CD4-positive, alpha-beta memory T cell (primary cell): ENCODE measurements around the gene TFE3. TPM values are rescaled to one million over a fixed set of nuclear protein-coding genes. Genes with fewer than 3 reads are reported as not detected.

Source experiments
- CTCF ChIA-PET: fragments of 350-600 bp; sonication (Branson Sonifier 250); formaldehyde crosslinking; loops from one replicate; lab custom pipeline; 2021; ENCODE audit warnings: inconsistent platforms; ENCODE audit not compliant: partially characterized antibody; lab: Charles Lee
- POLR2A ChIA-PET: fragments of 350-600 bp; sonication (Branson Sonifier 250); formaldehyde crosslinking; loops from one replicate; lab custom pipeline; 2021; ENCODE audit not compliant: partially characterized antibody; lab: Charles Lee
- DNase-seq, 5 donors: peaks; one replicate each; pipeline versions ENCODE4 v3.0.0 to v3.0.0-alpha.2; 2020 to 2022; ENCODE audit warnings: mixed read lengths in 1 of 5
- H3K27ac ChIP-seq: one replicate; pipeline ENCODE4 v1.7.0; 2013; ENCODE audit warnings: low read depth, low read length
- H3K27me3 ChIP-seq: 2 replicates; pipeline ENCODE4 v1.7.0; 2013; ENCODE audit warnings: mild to moderate bottlenecking, low read length, moderate library complexity; ENCODE audit not compliant: insufficient read depth
- H3K36me3 ChIP-seq: 2 replicates; pipeline ENCODE4 v1.7.0; 2013; ENCODE audit warnings: mild to moderate bottlenecking, low read length, moderate library complexity; ENCODE audit not compliant: insufficient read depth
- H3K4me1 ChIP-seq: 2 replicates; pipeline ENCODE4 v1.7.0; 2013; ENCODE audit warnings: mild to moderate bottlenecking, low read length, moderate library complexity; ENCODE audit not compliant: insufficient read depth
- H3K4me3 ChIP-seq, 2 donors: one replicate each; pipeline ENCODE4 v1.7.0; 2013; ENCODE audit warnings: low read length in 2 of 2, mild to moderate bottlenecking in 1 of 2
- H3K9me3 ChIP-seq, 2 donors: one replicate each; pipeline ENCODE4 v1.7.0; 2013; ENCODE audit warnings: low read length in 2 of 2, control low read depth in 1 of 2; ENCODE audit not compliant: control insufficient read depth in 1 of 2
- H3K27ac Mint-ChIP-seq, 7 donors: one replicate each; pipeline ENCODE4 v1.8.0; 2020 to 2021; ENCODE audit warnings: mixed read lengths in 7 of 7, mild to moderate bottlenecking in 6 of 7, inconsistent platforms in 3 of 7, moderate library complexity in 3 of 7
- H3K27me3 Mint-ChIP-seq, 2 donors: one replicate each; pipeline ENCODE4 v1.8.0; 2020 to 2021; ENCODE audit warnings: mixed read lengths in 2 of 2
- H3K36me3 Mint-ChIP-seq, 2 donors: one replicate each; pipeline ENCODE4 v1.8.0; 2020 to 2021; ENCODE audit warnings: mixed read lengths in 2 of 2, inconsistent platforms in 1 of 2, mild to moderate bottlenecking in 1 of 2
- H3K4me1 Mint-ChIP-seq, 4 donors: one replicate each; pipeline ENCODE4 v1.8.0; 2020 to 2021; ENCODE audit warnings: mixed read lengths in 4 of 4, mild to moderate bottlenecking in 1 of 4
- H3K4me3 Mint-ChIP-seq, 8 donors: one replicate each; pipeline ENCODE4 v1.8.0; 2020 to 2021; ENCODE audit warnings: mixed read lengths in 8 of 8, mild to moderate bottlenecking in 7 of 8, moderate library complexity in 6 of 8, inconsistent platforms in 3 of 8
- H3K9me3 Mint-ChIP-seq, 8 donors: one replicate each; pipeline ENCODE4 v1.8.0; 2020 to 2021; ENCODE audit warnings: mixed read lengths in 8 of 8, mild to moderate bottlenecking in 5 of 8, inconsistent platforms in 3 of 8, moderate library complexity in 1 of 8
- intact Hi-C: fragments of 100-400 bp; cut with micrococcal nuclease; formaldehyde crosslinking; loops from one replicate; pipeline ENCODE4 v1.15.1; 2023
- polyA plus RNA-seq, 2 donors: library from polyadenylated mRNA; unstranded; fragments of 300-500 nt; fragmentation: Illumina TruSeq; gene quantifications; one replicate each; pipeline ENCODE4 v1.2.3, GENCODE V29; 2021
- total RNA-seq, 2 experiments: library from RNA; stranded (reverse); gene quantifications; one replicate each; pipeline ENCODE4 v1.2.3, GENCODE V29; 2021

TFE3 gene
- total and polyA plus RNA-seq, 4 experiments from 2014 or later, result 3.0 to 37.6 (median 21.7) TPM

- Mint-ChIP-seq H3K27ac (peak overlapping the region in 5 of 7 donors; percentile 1 to 89 (median 57)), H3K27me3 (no peaks in the 10 kb centered on the region), H3K9me3 (peaks cover 0 to 2% (median 0%) of the 10 kb centered on the region in 8 donors), H3K4me1 (peaks cover 22 to 31% (median 28%) of the 10 kb centered on the region in 4 donors), H3K4me3 (no peak overlapping the region), H3K36me3 (peaks cover 34 to 53% of the 10 kb centered on the region in 2 donors)
- Histone ChIP-seq H3K36me3 (peaks cover 22% of the 10 kb centered on the region), H3K27ac (no peak overlapping the region), H3K4me3 (no peak overlapping the region), H3K4me1 (peaks cover 27% of the 10 kb centered on the region), H3K27me3 (no peaks in the 10 kb centered on the region), H3K9me3 (no peaks in the 10 kb centered on the region)
- POLR2A ChIA-PET, result no interaction called here
- CTCF ChIA-PET, result no interaction called here
- DNase-seq, result no peak
- intact Hi-C loops, result no loop called here
Measured at GRCh38 chrX:48997455-48997854, 45.7 kb downstream of the TFE3 start.

- H3K4me1 ChIP-seq, result peaks cover 27% of the 10 kb centered on the region
- peaks cover 0 to 2% (median 0%) of the 10 kb centered on the region in 8 donors for H3K9me3 Mint-ChIP-seq
- H3K4me3 ChIP-seq, result no peak overlapping the region
- peaks cover 36 to 52% of the 10 kb centered on the region in 2 donors for H3K36me3 Mint-ChIP-seq
- DNase-seq, result no peak
- H3K4me1 Mint-ChIP-seq, result peaks cover 22 to 30% (median 27%) of the 10 kb centered on the region in 4 donors
- no peak overlapping the region for H3K27ac ChIP-seq
- no peaks in the 10 kb centered on the region for H3K9me3 ChIP-seq
- intact Hi-C loops, result no loop called here
- no peaks in the 10 kb centered on the region for H3K27me3 ChIP-seq
- no peaks in the 10 kb centered on the region for H3K27me3 Mint-ChIP-seq
- H3K4me3 Mint-ChIP-seq, result no peak overlapping the region
- ChIA-PET POLR2A (no interaction called here), CTCF (no interaction called here)
- peaks cover 22% of the 10 kb centered on the region for H3K36me3 ChIP-seq
- H3K27ac Mint-ChIP-seq, result no peak overlapping the region
Measured at GRCh38 chrX:48996969-48997368, 46.2 kb downstream of the TFE3 start.

- Histone ChIP-seq H3K27ac (no peak overlapping the region), H3K4me3 (no peak overlapping the region), H3K27me3 (no peaks in the 10 kb centered on the region), H3K9me3 (no peaks in the 10 kb centered on the region), H3K36me3 (peaks cover 30% of the 10 kb centered on the region), H3K4me1 (no peaks in the 10 kb centered on the region)
- Mint-ChIP-seq H3K27ac (no peak overlapping the region), H3K27me3 (no peaks in the 10 kb centered on the region), H3K4me3 (no peak overlapping the region), H3K4me1 (peaks cover 0 to 8% (median 3%) of the 10 kb centered on the region in 4 donors), H3K36me3 (peaks cover 23 to 47% of the 10 kb centered on the region in 2 donors), H3K9me3 (no peaks in the 10 kb centered on the region)
- DNase-seq, result no peak
- POLR2A ChIA-PET, result interaction anchor here (2.0 kb wide), 1 partner anchor 10 kb away, joined by 6 read pairs; the partner anchor contains the start of gene GRIPAP1
- intact Hi-C loops, result no loop called here
- CTCF ChIA-PET, result no interaction called here
Measured at GRCh38 chrX:48992341-48992740, 50.8 kb downstream of the TFE3 start.

- POLR2A ChIA-PET, result interaction anchor here (1.2 kb wide), 1 partner anchor 13 kb away, joined by 3 read pairs; the partner anchor contains the start of gene GRIPAP1
Measured at GRCh38 chrX:48989483-48989882, 53.7 kb downstream of the TFE3 start.

GRCh38 chrX:48983896-48984295 is 59.3 kb downstream of the TFE3 start:
- POLR2A ChIA-PET, result interaction anchor here (1.2 kb wide), 1 partner anchor 25 kb away, joined by 3 read pairs; no protein-coding TSS in a partner anchor
- H3K27ac Mint-ChIP-seq, result no peak overlapping the region

More at GRCh38 chrX:48989483-48989882, 53.7 kb downstream of the TFE3 start:
- Histone ChIP-seq H3K27ac (no peak overlapping the region), H3K27me3 (no peaks in the 10 kb centered on the region), H3K9me3 (no peaks in the 10 kb centered on the region), H3K36me3 (peaks cover 26% of the 10 kb centered on the region), H3K4me3 (no peak overlapping the region), H3K4me1 (no peaks in the 10 kb centered on the region)
- CTCF ChIA-PET, result no interaction called here
- no peaks in the 10 kb centered on the region for H3K27me3 Mint-ChIP-seq
- peak overlapping the region in 4 of 7 donors; percentile 14 to 66 (median 20) for H3K27ac Mint-ChIP-seq
- no peak for DNase-seq
- H3K36me3 Mint-ChIP-seq, result peaks cover 11 to 40% of the 10 kb centered on the region in 2 donors
- intact Hi-C loops, result no loop called here
- no peaks in the 10 kb centered on the region for H3K9me3 Mint-ChIP-seq
- H3K4me3 Mint-ChIP-seq, result no peak overlapping the region
- H3K4me1 Mint-ChIP-seq, result peaks cover 0 to 3% (median 0%) of the 10 kb centered on the region in 4 donors

GRCh38 chrX:48983081-48983480 is 60.1 kb downstream of the TFE3 start:
- Mint-ChIP-seq H3K9me3 (no peaks in the 10 kb centered on the region), H3K4me3 (no peak overlapping the region), H3K27me3 (no peaks in the 10 kb centered on the region), H3K36me3 (peaks cover 26 to 40% of the 10 kb centered on the region in 2 donors), H3K27ac (peak overlapping the region in 1 of 7 donors; percentile 42), H3K4me1 (no peaks in the 10 kb centered on the region)
- ChIA-PET POLR2A (interaction anchor here (1.2 kb wide), 1 partner anchor 25 kb away, joined by 3 read pairs; no protein-coding TSS in a partner anchor), CTCF (no interaction called here)
- Histone ChIP-seq H3K4me1 (no peaks in the 10 kb centered on the region), H3K36me3 (peaks cover 30% of the 10 kb centered on the region), H3K9me3 (no peaks in the 10 kb centered on the region), H3K27ac (no peak overlapping the region), H3K27me3 (no peaks in the 10 kb centered on the region), H3K4me3 (no peak overlapping the region)
- DNase-seq, result no peak
- intact Hi-C loops, result no loop called here

More at GRCh38 chrX:48983896-48984295, 59.3 kb downstream of the TFE3 start:
- Mint-ChIP-seq H3K9me3 (no peaks in the 10 kb centered on the region), H3K4me1 (no peaks in the 10 kb centered on the region), H3K27me3 (no peaks in the 10 kb centered on the region), H3K4me3 (no peak overlapping the region), H3K36me3 (peaks cover 26 to 43% of the 10 kb centered on the region in 2 donors)
- intact Hi-C loops, result no loop called here
- Histone ChIP-seq H3K9me3 (no peaks in the 10 kb centered on the region), H3K27me3 (no peaks in the 10 kb centered on the region), H3K27ac (no peak overlapping the region), H3K4me3 (no peak overlapping the region), H3K4me1 (no peaks in the 10 kb centered on the region), H3K36me3 (peaks cover 37% of the 10 kb centered on the region)
- CTCF ChIA-PET, result interaction anchor here (0.7 kb wide), 1 partner anchor 890 kb away, joined by 3 read pairs; no protein-coding TSS in a partner anchor
- DNase-seq, result no peak

GRCh38 chrX:48981178-48981577 is 62.0 kb downstream of the TFE3 start:
- CTCF ChIA-PET, result no interaction called here
- no peaks in the 10 kb centered on the region for H3K4me1 Mint-ChIP-seq
- no peaks in the 10 kb centered on the region for H3K27me3 Mint-ChIP-seq
- peaks cover 29 to 47% of the 10 kb centered on the region in 2 donors for H3K36me3 Mint-ChIP-seq
- H3K4me1 ChIP-seq, result no peaks in the 10 kb centered on the region
- H3K27ac ChIP-seq, result no peak overlapping the region
- H3K4me3 Mint-ChIP-seq, result no peak overlapping the region
- no peaks in the 10 kb centered on the region for H3K27me3 ChIP-seq
- no peaks in the 10 kb centered on the region for H3K9me3 Mint-ChIP-seq
- POLR2A ChIA-PET, result no interaction called here
- no peak overlapping the region for H3K27ac Mint-ChIP-seq
- H3K4me3 ChIP-seq, result no peak overlapping the region
- intact Hi-C loops, result no loop called here
- H3K9me3 ChIP-seq, result no peaks in the 10 kb centered on the region
- no peak for DNase-seq
- H3K36me3 ChIP-seq, result peaks cover 28% of the 10 kb centered on the region
